ENCODE measurements around the gene GADD45B. TPM values are rescaled to one million over a fixed set of nuclear protein-coding genes. Genes with fewer than 3 reads are reported as not detected.

GADD45B gene
- total RNA-seq, 1 donor from 2014 or later, result 25.8 TPM

- Histone ChIP-seq H3K36me3 (ENCODE audit: control insufficient read depth, insufficient read depth, low read length) (peaks cover 20% of the 10 kb centered on the region), H3K4me3 (ENCODE audit: low read depth, low read length) (no peak overlapping the region), H3K27me3 (ENCODE audit: control insufficient read depth, insufficient read depth, low read length) (no peaks in the 10 kb centered on the region)
- TF ChIP-seq CTCF (IDR thresholded peaks at IDR 0.05; ENCODE audit: insufficient read depth, low read length, severe bottlenecking), result no peak
- DNase-seq (ENCODE audit: low read depth) (no peak), FAIRE-seq (no peak)
Observed at GRCh38 chr19:2434267-2434666, 41.7 kb upstream of the GADD45B start.

- no peak for TF ChIP-seq CTCF (IDR thresholded peaks at IDR 0.05; ENCODE audit: insufficient read depth, low read length, severe bottlenecking)
- FAIRE-seq, result no peak
- DNase-seq (ENCODE audit: low read depth), result no peak
- H3K36me3 ChIP-seq (ENCODE audit: control insufficient read depth, insufficient read depth, low read length), result peaks cover 20% of the 10 kb centered on the region
- no peak overlapping the region for H3K4me3 ChIP-seq (ENCODE audit: low read depth, low read length)
- no peaks in the 10 kb centered on the region for H3K27me3 ChIP-seq (ENCODE audit: control insufficient read depth, insufficient read depth, low read length)
Observed at GRCh38 chr19:2434721-2435265, 41.1 kb upstream of the GADD45B start.

- Histone ChIP-seq H3K27me3 (ENCODE audit: control insufficient read depth, insufficient read depth, low read length) (no peaks in the 10 kb centered on the region), H3K36me3 (ENCODE audit: control insufficient read depth, insufficient read depth, low read length) (peaks cover 20% of the 10 kb centered on the region), H3K4me3 (ENCODE audit: low read depth, low read length) (no peak overlapping the region)
- no peak for TF ChIP-seq CTCF (IDR thresholded peaks at IDR 0.05; ENCODE audit: insufficient read depth, low read length, severe bottlenecking)
- DNase-seq (ENCODE audit: low read depth) (no peak), FAIRE-seq (no peak)
Observed at GRCh38 chr19:2436384-2436783, 39.5 kb upstream of the GADD45B start.

DNA sequence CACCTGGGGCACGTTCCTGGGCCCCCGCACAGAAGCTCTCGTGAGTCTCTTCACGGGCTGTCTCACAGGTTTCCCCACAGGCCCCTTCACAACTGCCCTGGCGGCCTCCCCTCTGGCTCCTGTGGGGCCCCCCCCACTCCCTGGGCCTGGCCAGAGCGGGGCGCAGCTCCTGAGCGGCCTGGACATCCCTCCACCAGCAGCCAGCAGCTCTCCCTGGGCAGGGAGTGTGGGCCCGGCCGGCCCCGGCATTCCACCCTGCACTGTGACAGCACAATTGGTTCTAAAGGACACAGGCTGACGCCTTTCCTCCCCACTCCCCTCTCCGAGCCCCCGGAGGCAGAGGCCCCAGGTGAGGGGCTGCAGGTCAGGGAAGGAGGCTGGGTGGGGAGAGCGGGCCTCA, 39.0 kb upstream of the GADD45B start:
- no peak for DNase-seq (ENCODE audit: low read depth)
- no peak for TF ChIP-seq CTCF (IDR thresholded peaks at IDR 0.05; ENCODE audit: insufficient read depth, low read length, severe bottlenecking)
- Histone ChIP-seq H3K27me3 (ENCODE audit: control insufficient read depth, insufficient read depth, low read length) (no peaks in the 10 kb centered on the region), H3K36me3 (ENCODE audit: control insufficient read depth, insufficient read depth, low read length) (peaks cover 21% of the 10 kb centered on the region), H3K4me3 (ENCODE audit: low read depth, low read length) (no peak overlapping the region)
- FAIRE-seq, result no peak

GRCh38 chr19:2438178-2438577, 37.7 kb upstream of the GADD45B start:
- TF ChIP-seq CTCF (IDR thresholded peaks at IDR 0.05; ENCODE audit: insufficient read depth, low read length, severe bottlenecking), result no peak
- H3K4me3 ChIP-seq (ENCODE audit: low read depth, low read length), result no peak overlapping the region
- DNase-seq (ENCODE audit: low read depth) (no peak), FAIRE-seq (no peak)
- no peaks in the 10 kb centered on the region for H3K27me3 ChIP-seq (ENCODE audit: control insufficient read depth, insufficient read depth, low read length)
- H3K36me3 ChIP-seq (ENCODE audit: control insufficient read depth, insufficient read depth, low read length), result peaks cover 19% of the 10 kb centered on the region

GRCh38 chr19:2440515-2440914, 35.4 kb upstream of the GADD45B start:
- H3K36me3 ChIP-seq (ENCODE audit: control insufficient read depth, insufficient read depth, low read length), result peaks cover 21% of the 10 kb centered on the region
- no peak for TF ChIP-seq CTCF (IDR thresholded peaks at IDR 0.05; ENCODE audit: insufficient read depth, low read length, severe bottlenecking)
- DNase-seq (ENCODE audit: low read depth), result no peak
- FAIRE-seq, result no peak
- H3K27me3 ChIP-seq (ENCODE audit: control insufficient read depth, insufficient read depth, low read length), result no peaks in the 10 kb centered on the region
- no peak overlapping the region for H3K4me3 ChIP-seq (ENCODE audit: low read depth, low read length)
